Measurements from ENCODE around the gene DYNLRB1. TPM values are rescaled to one million over a fixed set of nuclear protein-coding genes. Genes with fewer than 3 reads are reported as not detected.

Gene DYNLRB1
- total RNA-seq, 1 donor from 2014 or later, result 166 TPM

- no peaks in the 10 kb centered on the region for H3K9me3 Mint-ChIP-seq (ENCODE audit: unreplicated experiment)
- TF ChIP-seq, protein P1, sequence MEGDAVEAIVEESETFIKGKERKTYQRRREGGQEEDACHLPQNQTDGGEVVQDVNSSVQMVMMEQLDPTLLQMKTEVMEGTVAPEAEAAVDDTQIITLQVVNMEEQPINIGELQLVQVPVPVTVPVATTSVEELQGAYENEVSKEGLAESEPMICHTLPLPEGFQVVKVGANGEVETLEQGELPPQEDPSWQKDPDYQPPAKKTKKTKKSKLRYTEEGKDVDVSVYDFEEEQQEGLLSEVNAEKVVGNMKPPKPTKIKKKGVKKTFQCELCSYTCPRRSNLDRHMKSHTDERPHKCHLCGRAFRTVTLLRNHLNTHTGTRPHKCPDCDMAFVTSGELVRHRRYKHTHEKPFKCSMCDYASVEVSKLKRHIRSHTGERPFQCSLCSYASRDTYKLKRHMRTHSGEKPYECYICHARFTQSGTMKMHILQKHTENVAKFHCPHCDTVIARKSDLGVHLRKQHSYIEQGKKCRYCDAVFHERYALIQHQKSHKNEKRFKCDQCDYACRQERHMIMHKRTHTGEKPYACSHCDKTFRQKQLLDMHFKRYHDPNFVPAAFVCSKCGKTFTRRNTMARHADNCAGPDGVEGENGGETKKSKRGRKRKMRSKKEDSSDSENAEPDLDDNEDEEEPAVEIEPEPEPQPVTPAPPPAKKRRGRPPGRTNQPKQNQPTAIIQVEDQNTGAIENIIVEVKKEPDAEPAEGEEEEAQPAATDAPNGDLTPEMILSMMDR (IDR thresholded peaks at IDR 0.05), result no peak
- DNase-seq (ENCODE audit: extremely low spot score, unreplicated experiment), result no peak
- H3K4me1 Mint-ChIP-seq (ENCODE audit: unreplicated experiment), result peaks cover 7% of the 10 kb centered on the region
- no peak overlapping the region for H3K4me3 Mint-ChIP-seq (ENCODE audit: unreplicated experiment)
- H3K27ac Mint-ChIP-seq (ENCODE audit: unreplicated experiment), result no peak overlapping the region
- peaks cover 3% of the 10 kb centered on the region for H3K36me3 Mint-ChIP-seq (ENCODE audit: unreplicated experiment)
- no peaks in the 10 kb centered on the region for H3K27me3 Mint-ChIP-seq (ENCODE audit: unreplicated experiment)
Observed at GRCh38 chr20:34574861-34575260, 58.6 kb downstream of the DYNLRB1 start.

DNA sequence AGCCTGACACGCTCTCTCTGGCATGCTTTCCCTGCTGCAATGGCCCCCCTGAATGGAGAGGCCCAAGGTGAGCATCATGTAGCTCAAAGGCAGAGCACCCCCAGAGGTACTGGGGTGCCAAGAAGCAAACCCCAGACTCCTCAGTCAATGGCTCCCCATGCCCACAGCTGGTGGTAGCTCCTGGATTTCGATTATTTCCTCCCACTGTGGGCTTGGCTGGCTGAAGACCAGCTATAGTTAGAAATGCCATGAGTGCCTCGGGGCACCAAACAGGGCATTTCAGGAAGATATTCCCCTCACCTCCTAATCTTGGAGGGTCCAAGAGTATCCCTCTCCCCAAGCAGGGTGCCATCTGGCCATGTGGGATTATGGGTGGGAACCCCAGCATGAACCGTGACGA is 59.0 kb downstream of the DYNLRB1 start:
- Mint-ChIP-seq H3K36me3 (ENCODE audit: unreplicated experiment) (peaks cover 3% of the 10 kb centered on the region), H3K27me3 (ENCODE audit: unreplicated experiment) (no peaks in the 10 kb centered on the region), H3K4me3 (ENCODE audit: unreplicated experiment) (no peak overlapping the region), H3K27ac (ENCODE audit: unreplicated experiment) (no peak overlapping the region), H3K4me1 (ENCODE audit: unreplicated experiment) (peaks cover 7% of the 10 kb centered on the region), H3K9me3 (ENCODE audit: unreplicated experiment) (no peaks in the 10 kb centered on the region)
- no peak for DNase-seq (ENCODE audit: extremely low spot score, unreplicated experiment)
- TF ChIP-seq, protein P1 (IDR thresholded peaks at IDR 0.05), result no peak

GRCh38 chr20:34575756-34576155 is 59.5 kb downstream of the DYNLRB1 start:
- TF ChIP-seq, protein P1 (IDR thresholded peaks at IDR 0.05), result no peak
- H3K36me3 Mint-ChIP-seq (ENCODE audit: unreplicated experiment), result peaks cover 3% of the 10 kb centered on the region
- H3K4me3 Mint-ChIP-seq (ENCODE audit: unreplicated experiment), result no peak overlapping the region
- no peak overlapping the region for H3K27ac Mint-ChIP-seq (ENCODE audit: unreplicated experiment)
- DNase-seq (ENCODE audit: extremely low spot score, unreplicated experiment), result no peak
- H3K9me3 Mint-ChIP-seq (ENCODE audit: unreplicated experiment), result no peaks in the 10 kb centered on the region
- peaks cover 7% of the 10 kb centered on the region for H3K4me1 Mint-ChIP-seq (ENCODE audit: unreplicated experiment)
- H3K27me3 Mint-ChIP-seq (ENCODE audit: unreplicated experiment), result no peaks in the 10 kb centered on the region

GRCh38 chr20:34577061-34577460 is 60.8 kb downstream of the DYNLRB1 start:
- H3K4me3 Mint-ChIP-seq (ENCODE audit: unreplicated experiment), result no peak overlapping the region
- H3K27ac Mint-ChIP-seq (ENCODE audit: unreplicated experiment), result no peak overlapping the region
- DNase-seq (ENCODE audit: extremely low spot score, unreplicated experiment), result no peak
- TF ChIP-seq, protein P1 (IDR thresholded peaks at IDR 0.05), result no peak
- peaks cover 2% of the 10 kb centered on the region for H3K36me3 Mint-ChIP-seq (ENCODE audit: unreplicated experiment)
- H3K4me1 Mint-ChIP-seq (ENCODE audit: unreplicated experiment), result peaks cover 17% of the 10 kb centered on the region
- no peaks in the 10 kb centered on the region for H3K9me3 Mint-ChIP-seq (ENCODE audit: unreplicated experiment)
- H3K27me3 Mint-ChIP-seq (ENCODE audit: unreplicated experiment), result no peaks in the 10 kb centered on the region

DNA sequence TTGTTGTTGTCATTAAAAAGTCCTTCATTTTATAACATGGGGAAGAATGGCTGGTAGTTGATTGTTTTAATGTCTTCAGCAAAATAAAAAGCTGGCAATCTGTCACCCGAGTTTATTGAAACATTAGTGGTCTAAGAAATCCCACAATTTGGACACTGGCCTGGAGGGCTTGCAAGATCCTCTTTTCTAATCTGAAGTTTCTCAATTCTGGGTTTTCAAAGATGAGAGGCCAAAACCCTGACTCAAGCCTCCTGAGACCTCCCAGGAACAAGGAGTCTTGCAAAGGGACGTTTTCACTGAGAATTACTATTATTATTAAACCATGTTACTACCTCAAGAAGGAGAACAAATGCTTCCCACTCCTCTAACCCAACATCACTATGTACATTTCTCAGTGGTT is 61.8 kb downstream of the DYNLRB1 start:
- TF ChIP-seq, protein P1 (IDR thresholded peaks at IDR 0.05), result no peak
- peaks cover 2% of the 10 kb centered on the region for H3K36me3 Mint-ChIP-seq (ENCODE audit: unreplicated experiment)
- no peak overlapping the region for H3K27ac Mint-ChIP-seq (ENCODE audit: unreplicated experiment)
- peaks cover 17% of the 10 kb centered on the region for H3K4me1 Mint-ChIP-seq (ENCODE audit: unreplicated experiment)
- no peaks in the 10 kb centered on the region for H3K27me3 Mint-ChIP-seq (ENCODE audit: unreplicated experiment)
- H3K4me3 Mint-ChIP-seq (ENCODE audit: unreplicated experiment), result no peak overlapping the region
- DNase-seq (ENCODE audit: extremely low spot score, unreplicated experiment), result no peak
- H3K9me3 Mint-ChIP-seq (ENCODE audit: unreplicated experiment), result no peaks in the 10 kb centered on the region

Measured in osteocyte (in vitro differentiated cells).